Keratinocyte (primary cell): Measurements from ENCODE around the gene RNPEPL1. TPM values are rescaled to one million over a fixed set of nuclear protein-coding genes. Genes with fewer than 3 reads are reported as not detected.

Experiments
- DNase-seq: peaks from one replicate; pipeline ENCODE4 v3.0.0-alpha.2; 2011; ENCODE audit warnings: low read depth, missing footprints, low spot score
- FAIRE-seq: peaks from 2 replicates; lab custom pipeline; 2011; peaks lifted over from hg19 to GRCh38; lab: Jason Lieb, UNC
- H2AFZ ChIP-seq: 2 replicates; pipeline ENCODE4 v1.6.0; 2012; ENCODE audit warnings: low read length, control low read depth, inconsistent platforms; ENCODE audit not compliant: control insufficient read depth
- H3K27ac ChIP-seq: 2 replicates; pipeline ENCODE4 v1.5.1; 2011; ENCODE audit warnings: low read length; ENCODE audit not compliant: control insufficient read depth, insufficient read depth
- H3K27me3 ChIP-seq: 3 replicates; pipeline ENCODE4 v1.6.0; 2011; ENCODE audit warnings: low read length; ENCODE audit not compliant: control insufficient read depth, insufficient read depth; ENCODE audit errors: extremely low read depth
- H3K36me3 ChIP-seq, 2 experiments: 2 replicates in 1 of 2; 3 replicates in 1 of 2; pipeline ENCODE4 v1.5.1; 2011; ENCODE audit warnings: low read length in 2 of 2, mild to moderate bottlenecking in 1 of 2; ENCODE audit not compliant: control insufficient read depth in 2 of 2, insufficient read depth in 2 of 2; ENCODE audit errors: extremely low read depth in 1 of 2
- H3K4me1 ChIP-seq: 3 replicates; pipeline ENCODE4 v1.5.1; 2011; ENCODE audit warnings: low read length; ENCODE audit not compliant: control insufficient read depth, insufficient read depth; ENCODE audit errors: extremely low read depth
- H3K4me2 ChIP-seq: 3 replicates; pipeline ENCODE4 v1.6.0; 2011; ENCODE audit warnings: low read depth, low read length; ENCODE audit not compliant: control insufficient read depth, insufficient read depth; ENCODE audit errors: extremely low read depth
- H3K4me3 ChIP-seq, 3 experiments: fragments of 200-600 bp in 1 of 3; sonication (generic) in 1 of 3; 2 replicates in 2 of 3; 3 replicates in 1 of 3; pipeline ENCODE4 v1.5.1; 2011 to 2016; ENCODE audit warnings: low read length in 3 of 3, mild to moderate bottlenecking in 3 of 3, control low read depth in 2 of 3, inconsistent platforms in 1 of 3, low read depth in 1 of 3, mixed read lengths in 1 of 3, mixed run types in 1 of 3, moderate library complexity in 1 of 3; ENCODE audit not compliant: control insufficient read depth in 2 of 3, insufficient read depth in 2 of 3; ENCODE audit errors: extremely low read depth in 1 of 3
- H3K79me2 ChIP-seq: 2 replicates; pipeline ENCODE4 v1.6.0; 2012; ENCODE audit warnings: low read length; ENCODE audit not compliant: control insufficient read depth, insufficient read depth
- H3K9ac ChIP-seq: 3 replicates; pipeline ENCODE4 v1.6.0; 2011; ENCODE audit warnings: low read length; ENCODE audit not compliant: control insufficient read depth, insufficient read depth; ENCODE audit errors: extremely low read depth
- H3K9me1 ChIP-seq: 3 replicates; pipeline ENCODE4 v1.6.0; 2011; ENCODE audit warnings: low read length; ENCODE audit not compliant: control insufficient read depth, insufficient read depth; ENCODE audit errors: extremely low read depth
- H3K9me3 ChIP-seq: 2 replicates; pipeline ENCODE4 v1.5.1; 2012; ENCODE audit warnings: low read depth, low read length; ENCODE audit not compliant: control insufficient read depth
- H4K20me1 ChIP-seq: 3 replicates; pipeline ENCODE4 v1.6.0; 2011; ENCODE audit warnings: low read length; ENCODE audit not compliant: control insufficient read depth, insufficient read depth; ENCODE audit errors: extremely low read depth
- CTCF ChIP-seq, 3 experiments: IDR thresholded peaks in 1 of 3; conservative IDR thresholded peaks in 1 of 3; optimal IDR thresholded peaks in 1 of 3; 2 replicates in 2 of 3; 3 replicates in 1 of 3; pipeline versions ENCODE3 to v1.5.1; 2011; ENCODE audit warnings: low read length in 3 of 3, mild to moderate bottlenecking in 3 of 3, moderate library complexity in 2 of 3, control low read depth in 1 of 3, inconsistent platforms in 1 of 3; ENCODE audit not compliant: insufficient read depth in 2 of 3; ENCODE audit errors: extremely low read depth in 1 of 3
- EZH2 ChIP-seq: IDR thresholded peaks from one replicate; pipeline ENCODE4 v1.6.1; 2012; ENCODE audit warnings: inconsistent platforms, mild to moderate bottlenecking, low read length, moderate library complexity
- dilution Hi-C: fragments of 300-500 bp; cut with MboI; formaldehyde crosslinking; loops from one replicate; pipeline ENCODE4 v1.7.0; 2020; ENCODE audit warnings: low sequenced_read_pairs; ENCODE audit not compliant: extremely low pct_ligation_motif_present
- polyA plus RNA-seq, 5 experiments: library from polyadenylated mRNA; depleted of rRNA in 3 of 5; stranded (reverse) in 3 of 5; stranded (forward) in 1 of 5; unstranded in 1 of 5; fragments of >200 nt; gene quantifications; 1 replicate in 1 of 5; 2 replicates in 3 of 5; 3 replicates in 1 of 5; pipeline versions ENCODE4 v1.2.1 to v1.2.3, GENCODE V29; 2011 to 2012; ENCODE audit warnings: missing spikeins in 2 of 5, low read depth in 1 of 5, low replicate concordance in 1 of 5

RNPEPL1 gene
- polyA plus RNA-seq, 1 donor (not counting 4 experiments of a cell fraction or from before 2014, with no cell fraction given), result 3.7 TPM

- H3K9me1 ChIP-seq, result no peaks in the 10 kb centered on the region
- dilution Hi-C loops, result no loop called here
- H3K79me2 ChIP-seq, result no peaks in the 10 kb centered on the region
- no peaks in the 10 kb centered on the region for H3K4me1 ChIP-seq
- H3K9me3 ChIP-seq, result no peaks in the 10 kb centered on the region
- H3K4me3 ChIP-seq, result no peak overlapping the region
- FAIRE-seq, result no peak
- H3K36me3 ChIP-seq, result no peaks in the 10 kb centered on the region
- no peak for TF ChIP-seq EZH2
- no peak for TF ChIP-seq CTCF (optimal IDR thresholded peaks at IDR 0.05 in 1 of 3, IDR thresholded peaks at IDR 0.05 in 1 of 3, conservative IDR thresholded peaks at IDR 0.05 in 1 of 3; ENCODE audit: extremely low read depth in 1 of 3, insufficient read depth in 2 of 3, low read length in 3 of 3)
- H3K9ac ChIP-seq, result no peak overlapping the region
- H3K4me2 ChIP-seq, result no peak overlapping the region
- H2AFZ ChIP-seq, result no peak overlapping the region
- DNase-seq, result no peak
- H3K27me3 ChIP-seq, result no peaks in the 10 kb centered on the region
- H3K27ac ChIP-seq, result no peak overlapping the region
- no peaks in the 10 kb centered on the region for H4K20me1 ChIP-seq
Measured at GRCh38 chr2:240614391-240614790, 46.1 kb downstream of the RNPEPL1 start.

GRCh38 chr2:240615396-240615795, 47.1 kb downstream of the RNPEPL1 start:
- FAIRE-seq (no peak), DNase-seq (no peak)
- H3K27me3 ChIP-seq, result no peaks in the 10 kb centered on the region

More at GRCh38 chr2:240615396-240615795, 47.1 kb downstream of the RNPEPL1 start:
- H3K27ac ChIP-seq, result no peak overlapping the region
- no peak for TF ChIP-seq EZH2
- no peak for TF ChIP-seq CTCF (optimal IDR thresholded peaks at IDR 0.05 in 1 of 3, IDR thresholded peaks at IDR 0.05 in 1 of 3, conservative IDR thresholded peaks at IDR 0.05 in 1 of 3; ENCODE audit: extremely low read depth in 1 of 3, insufficient read depth in 2 of 3, low read length in 3 of 3)
- dilution Hi-C loops, result no loop called here
- H3K79me2 ChIP-seq, result no peaks in the 10 kb centered on the region
- no peak overlapping the region for H3K4me3 ChIP-seq
- no peaks in the 10 kb centered on the region for H3K36me3 ChIP-seq
- no peaks in the 10 kb centered on the region for H3K9me1 ChIP-seq
- no peaks in the 10 kb centered on the region for H3K4me1 ChIP-seq
- no peaks in the 10 kb centered on the region for H4K20me1 ChIP-seq
- H3K9ac ChIP-seq, result no peak overlapping the region
- no peak overlapping the region for H3K4me2 ChIP-seq
- no peak overlapping the region for H2AFZ ChIP-seq
- no peaks in the 10 kb centered on the region for H3K9me3 ChIP-seq
